ENCODE measurements around the gene NDST4.

NDST4 gene

DNA sequence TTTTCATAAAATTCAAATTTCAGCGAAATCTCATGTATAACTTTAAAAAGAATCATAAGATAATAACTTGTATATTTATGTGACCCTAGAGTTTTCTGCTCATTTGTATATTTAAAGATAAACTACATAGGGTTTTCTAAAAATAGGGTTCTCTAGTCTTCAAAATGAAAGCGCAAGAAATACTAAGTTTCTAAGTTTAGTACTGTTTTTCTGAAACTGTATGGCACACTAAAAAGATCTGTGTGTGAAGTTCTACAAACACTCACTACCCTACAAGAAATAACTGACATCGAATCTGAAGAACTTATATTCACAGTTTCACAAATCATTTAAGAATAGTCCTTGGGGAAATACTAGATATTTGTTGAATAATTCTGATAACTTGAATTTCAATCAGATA is 38.7 kb upstream of the NDST4 start:
- Histone ChIP-seq H3K9me3 (ENCODE audit: control insufficient read depth, low read length) (no peaks in the 10 kb centered on the region), H3K27me3 (ENCODE audit: control insufficient read depth, insufficient read depth, low read length) (no peaks in the 10 kb centered on the region), H3K36me3 (ENCODE audit: control insufficient read depth, insufficient read depth, low read length) (no peaks in the 10 kb centered on the region), H3K4me1 (no peaks in the 10 kb centered on the region), H3K4me3 (ENCODE audit: low read depth, low read length) (no peak overlapping the region), H3K79me2 (no peaks in the 10 kb centered on the region), H3K4me2 (ENCODE audit: low read length) (no peak overlapping the region), H2AFZ (no peak overlapping the region), H3K9ac (no peak overlapping the region), H3K27ac (no peak overlapping the region)
- TF ChIP-seq, protein P1, sequence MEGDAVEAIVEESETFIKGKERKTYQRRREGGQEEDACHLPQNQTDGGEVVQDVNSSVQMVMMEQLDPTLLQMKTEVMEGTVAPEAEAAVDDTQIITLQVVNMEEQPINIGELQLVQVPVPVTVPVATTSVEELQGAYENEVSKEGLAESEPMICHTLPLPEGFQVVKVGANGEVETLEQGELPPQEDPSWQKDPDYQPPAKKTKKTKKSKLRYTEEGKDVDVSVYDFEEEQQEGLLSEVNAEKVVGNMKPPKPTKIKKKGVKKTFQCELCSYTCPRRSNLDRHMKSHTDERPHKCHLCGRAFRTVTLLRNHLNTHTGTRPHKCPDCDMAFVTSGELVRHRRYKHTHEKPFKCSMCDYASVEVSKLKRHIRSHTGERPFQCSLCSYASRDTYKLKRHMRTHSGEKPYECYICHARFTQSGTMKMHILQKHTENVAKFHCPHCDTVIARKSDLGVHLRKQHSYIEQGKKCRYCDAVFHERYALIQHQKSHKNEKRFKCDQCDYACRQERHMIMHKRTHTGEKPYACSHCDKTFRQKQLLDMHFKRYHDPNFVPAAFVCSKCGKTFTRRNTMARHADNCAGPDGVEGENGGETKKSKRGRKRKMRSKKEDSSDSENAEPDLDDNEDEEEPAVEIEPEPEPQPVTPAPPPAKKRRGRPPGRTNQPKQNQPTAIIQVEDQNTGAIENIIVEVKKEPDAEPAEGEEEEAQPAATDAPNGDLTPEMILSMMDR (IDR thresholded peaks at IDR 0.05), result no peak

DNA sequence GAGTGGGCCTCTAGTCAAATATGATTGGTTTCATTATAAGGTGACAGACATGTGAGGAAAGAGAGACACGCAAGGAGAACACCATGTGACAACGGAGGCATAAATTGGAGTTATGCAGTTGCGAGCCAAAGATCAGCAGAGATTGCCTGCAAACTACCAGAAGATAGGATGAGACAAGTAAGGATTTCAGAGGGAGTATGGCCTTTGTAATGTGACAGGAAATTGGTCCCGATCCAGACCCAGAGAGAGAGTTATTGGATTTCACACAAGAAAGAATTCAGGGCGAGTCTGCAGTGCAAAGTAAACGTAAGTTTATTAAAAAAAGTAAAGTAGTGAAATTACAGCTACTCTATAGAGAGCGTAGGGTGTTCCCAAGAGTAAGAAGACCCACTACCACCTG is 35.7 kb upstream of the NDST4 start:
- H3K4me1 ChIP-seq, result no peaks in the 10 kb centered on the region
- TF ChIP-seq, protein P1 (IDR thresholded peaks at IDR 0.05), result no peak
- no peaks in the 10 kb centered on the region for H3K36me3 ChIP-seq (ENCODE audit: control insufficient read depth, insufficient read depth, low read length)
- H3K27me3 ChIP-seq (ENCODE audit: control insufficient read depth, insufficient read depth, low read length), result no peaks in the 10 kb centered on the region
- H3K4me3 ChIP-seq (ENCODE audit: low read depth, low read length), result no peak overlapping the region
- no peak overlapping the region for H3K9ac ChIP-seq
- H3K79me2 ChIP-seq, result no peaks in the 10 kb centered on the region
- no peak overlapping the region for H3K27ac ChIP-seq
- H3K4me2 ChIP-seq (ENCODE audit: low read length), result no peak overlapping the region
- no peak overlapping the region for H2AFZ ChIP-seq
- no peaks in the 10 kb centered on the region for H3K9me3 ChIP-seq (ENCODE audit: control insufficient read depth, low read length)

DNA sequence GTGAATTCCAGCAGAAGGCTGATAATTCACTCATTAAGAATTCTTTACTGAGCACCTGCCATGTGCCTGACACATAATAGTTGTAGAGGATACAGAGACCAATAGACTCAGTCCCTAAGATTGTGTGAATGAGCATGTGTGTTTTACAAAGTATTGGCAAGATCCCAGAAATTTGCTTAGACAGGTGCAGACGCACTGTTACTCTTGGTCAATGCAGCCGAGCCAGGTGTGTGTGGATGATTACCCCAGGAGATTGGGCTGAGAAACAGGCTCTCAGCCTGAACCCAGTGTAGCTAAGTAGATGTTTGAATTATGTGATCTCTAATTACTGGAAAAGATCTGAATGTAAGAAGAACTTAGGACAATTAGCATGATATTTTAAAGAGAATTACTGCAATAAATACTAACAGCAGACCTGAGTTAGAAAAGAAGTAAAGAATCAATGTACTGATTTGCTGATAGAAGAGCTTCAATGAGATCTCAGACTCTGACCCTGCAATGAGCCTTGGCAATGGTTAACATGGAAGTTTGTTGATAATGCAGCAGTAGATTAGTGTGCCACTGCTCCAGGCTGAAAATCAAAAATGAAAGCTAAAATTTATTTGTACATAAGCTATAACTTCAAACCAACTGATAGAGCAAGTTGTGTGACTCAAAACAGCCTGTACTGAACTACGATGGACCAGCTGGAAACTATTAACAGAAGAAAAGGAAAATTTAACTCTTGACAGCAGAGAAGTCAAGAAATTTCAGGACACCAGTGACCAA is 32.2 kb upstream of the NDST4 start:
- Histone ChIP-seq H3K4me1 (no peaks in the 10 kb centered on the region), H3K79me2 (no peaks in the 10 kb centered on the region), H3K4me2 (ENCODE audit: low read length) (no peak overlapping the region), H3K9me3 (ENCODE audit: control insufficient read depth, low read length) (no peaks in the 10 kb centered on the region), H3K9ac (no peak overlapping the region), H3K27ac (no peak overlapping the region), H3K36me3 (ENCODE audit: control insufficient read depth, insufficient read depth, low read length) (no peaks in the 10 kb centered on the region), H3K4me3 (ENCODE audit: low read depth, low read length) (no peak overlapping the region), H2AFZ (no peak overlapping the region), H3K27me3 (ENCODE audit: control insufficient read depth, insufficient read depth, low read length) (no peaks in the 10 kb centered on the region)
- TF ChIP-seq, protein P1 (IDR thresholded peaks at IDR 0.05), result no peak

DNA sequence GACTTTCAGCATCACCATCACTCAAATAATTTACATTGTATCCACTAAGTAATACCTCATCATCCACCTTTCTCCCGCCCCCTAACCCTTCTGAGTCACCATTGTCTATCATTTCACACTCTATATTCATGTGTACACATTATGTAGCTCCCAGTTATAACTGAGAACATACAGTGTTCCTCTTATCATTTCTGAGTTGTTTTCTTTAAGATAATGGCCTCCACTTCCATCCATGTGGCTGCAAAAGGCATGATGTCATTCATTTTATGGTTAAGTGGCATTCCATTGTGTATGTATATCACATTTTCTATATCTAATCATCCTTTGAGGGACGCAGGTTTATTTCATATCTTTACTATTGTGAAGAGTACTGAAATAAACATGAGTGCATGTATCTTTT is 14.6 kb upstream of the NDST4 start:
- H3K27me3 ChIP-seq (ENCODE audit: control insufficient read depth, insufficient read depth, low read length), result no peaks in the 10 kb centered on the region
- no peak overlapping the region for H2AFZ ChIP-seq
- H3K36me3 ChIP-seq (ENCODE audit: control insufficient read depth, insufficient read depth, low read length), result no peaks in the 10 kb centered on the region
- H3K27ac ChIP-seq, result no peak overlapping the region
- H3K4me3 ChIP-seq (ENCODE audit: low read depth, low read length), result no peak overlapping the region
- H3K79me2 ChIP-seq, result no peaks in the 10 kb centered on the region
- TF ChIP-seq, protein P1 (IDR thresholded peaks at IDR 0.05), result no peak
- H3K9me3 ChIP-seq (ENCODE audit: control insufficient read depth, low read length), result no peaks in the 10 kb centered on the region
- no peak overlapping the region for H3K9ac ChIP-seq
- no peak overlapping the region for H3K4me2 ChIP-seq (ENCODE audit: low read length)
- no peaks in the 10 kb centered on the region for H3K4me1 ChIP-seq

DNA sequence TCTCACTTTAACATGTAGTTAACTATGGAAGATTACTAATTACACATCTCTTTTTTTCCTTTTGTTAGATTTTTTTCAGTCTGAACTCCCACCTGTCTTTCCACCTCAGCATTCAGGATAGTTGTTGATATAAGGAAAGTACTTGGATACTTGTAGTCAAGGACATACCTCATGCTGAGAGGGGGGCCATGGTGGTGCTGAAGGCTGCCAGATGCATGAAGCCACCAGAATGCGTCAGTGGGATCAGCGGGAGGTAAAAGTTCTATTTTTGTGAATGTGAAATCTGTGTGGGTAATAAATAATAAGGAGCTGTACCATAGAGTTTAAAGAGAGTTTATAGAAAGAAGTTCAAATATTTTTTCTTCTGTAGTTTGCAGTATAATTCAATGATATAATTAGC is 13.1 kb upstream of the NDST4 start:
- H3K4me2 ChIP-seq (ENCODE audit: low read length), result no peak overlapping the region
- TF ChIP-seq, protein P1 (IDR thresholded peaks at IDR 0.05), result no peak
- no peaks in the 10 kb centered on the region for H3K9me3 ChIP-seq (ENCODE audit: control insufficient read depth, low read length)
- H3K4me1 ChIP-seq, result no peaks in the 10 kb centered on the region
- H3K36me3 ChIP-seq (ENCODE audit: control insufficient read depth, insufficient read depth, low read length), result no peaks in the 10 kb centered on the region
- H3K4me3 ChIP-seq (ENCODE audit: low read depth, low read length), result no peak overlapping the region
- H3K27me3 ChIP-seq (ENCODE audit: control insufficient read depth, insufficient read depth, low read length), result no peaks in the 10 kb centered on the region
- no peaks in the 10 kb centered on the region for H3K79me2 ChIP-seq
- H3K9ac ChIP-seq, result no peak overlapping the region
- no peak overlapping the region for H2AFZ ChIP-seq
- no peak overlapping the region for H3K27ac ChIP-seq

Measured in parathyroid adenoma (tissue), 2 donors.